ENCODE results near the gene FHOD1.

The FHOD1 gene

GRCh38 chr16:67248401-67249177 is 1.3 kb upstream of the FHOD1 start, which contains the start of gene SLC9A5:
TSS of gene SLC9A5 (plus strand) at chr16:67248979. CDS start at chr16:67249015, 36 bp downstream.
- Histone ChIP-seq H3K4ac (ENCODE audit: low read length) (no peak within 1 kb of the TSS), H4K91ac (ENCODE audit: low read depth, low read length, poor library complexity) (no peak within 1 kb of the TSS), H4K8ac (ENCODE audit: low read depth, low read length) (peak within 1 kb of the TSS; percentile 1), H3K4me2 (ENCODE audit: insufficient read depth, low read length, poor library complexity, severe bottlenecking) (peak within 1 kb of the TSS; percentile 99), H3K27ac (replicated peaks; ENCODE audit: low read length) (no peak within 1 kb of the TSS), H3K36me3 (replicated peaks in 1 of 2; ENCODE audit: control insufficient read depth in 2 of 2, insufficient read depth in 2 of 2, low read length in 2 of 2) (no peaks in the 10 kb centered on the region), H3K4me3 (ENCODE audit: low read length in 2 of 2) (peak within 1 kb of the TSS; percentile 80 to 86), H3K79me1 (ENCODE audit: low read depth, low read length) (no peaks in the 10 kb centered on the region), H2AK5ac (ENCODE audit: low read depth, low read length) (peak within 1 kb of the TSS; percentile 17), H3K23ac (ENCODE audit: low read depth, low read length, poor library complexity) (peak within 1 kb of the TSS; percentile 34), H3K9me3 (replicated peaks in 1 of 2; ENCODE audit: control insufficient read depth in 2 of 2, insufficient read depth in 1 of 2, low read depth in 1 of 2, low read length in 2 of 2) (no peaks in the 10 kb centered on the region), H3K9ac (ENCODE audit: low read depth, low read length, poor library complexity) (peak within 1 kb of the TSS; percentile 93), H3K27me3 (ENCODE audit: control insufficient read depth in 3 of 3, insufficient read depth in 3 of 3, low read depth in 1 of 3, low read length in 3 of 3) (peaks cover 0 to 30% (median 7%) of the 10 kb centered on the region in 3 experiments), H2AFZ (ENCODE audit: low read length) (peak within 1 kb of the TSS; percentile 96), H2BK15ac (ENCODE audit: low read length) (peak within 1 kb of the TSS; percentile 86), H2BK120ac (ENCODE audit: low read depth, low read length) (no peak within 1 kb of the TSS), H3K14ac (ENCODE audit: low read length) (peak within 1 kb of the TSS; percentile 73), H2BK12ac (ENCODE audit: low read length) (peak within 1 kb of the TSS; percentile 7), H3K4me1 (ENCODE audit: control insufficient read depth in 2 of 2, insufficient read depth in 1 of 2, low read depth in 1 of 2, low read length in 2 of 2) (peaks cover 27 to 29% of the 10 kb centered on the region in 2 donors), H2BK5ac (ENCODE audit: low read length) (peak within 1 kb of the TSS; percentile 62), H3K18ac (ENCODE audit: low read length) (peak within 1 kb of the TSS; percentile 88)
- DNase-seq (ENCODE audit: low spot score): no peak
- no CpG with 5 or more reads among the region's 75 CpGs for WGBS, 2 donors (ENCODE audit: extremely low coverage in 2 of 2, insufficient read length in 2 of 2, insufficient replicate concordance in 1 of 2)

DNA sequence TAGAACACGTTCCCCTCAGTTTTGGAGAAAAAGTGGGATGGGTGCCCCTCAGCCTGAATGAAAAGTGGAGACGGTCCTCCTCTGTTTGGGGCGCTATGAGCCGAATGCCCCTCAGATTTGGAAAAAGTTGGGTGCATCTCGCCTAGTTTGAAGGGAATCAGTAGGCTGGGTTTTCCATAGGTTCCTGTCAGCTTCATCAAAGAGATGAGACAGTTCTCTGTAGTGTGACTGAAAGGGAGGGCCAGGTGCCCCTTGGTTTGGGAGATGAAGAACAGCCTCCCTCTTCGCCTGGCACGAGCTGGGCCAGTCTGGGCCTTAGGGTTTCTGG is 756 bp upstream of the FHOD1 start:
- no peak overlapping the region for H4K8ac ChIP-seq (ENCODE audit: low read depth, low read length)
- H2BK15ac ChIP-seq (ENCODE audit: low read length): peak overlapping the region; percentile 86
- no peak overlapping the region for H3K14ac ChIP-seq (ENCODE audit: low read length)
- H2BK5ac ChIP-seq (ENCODE audit: low read length): no peak overlapping the region
- WGBS, 2 donors (ENCODE audit: extremely low coverage in 2 of 2, insufficient read length in 2 of 2, insufficient replicate concordance in 1 of 2): no CpG with 5 or more reads among the region's 7 CpGs
- H3K4me2 ChIP-seq (ENCODE audit: insufficient read depth, low read length, poor library complexity, severe bottlenecking): peak overlapping the region; percentile 99
- H3K27ac ChIP-seq (replicated peaks; ENCODE audit: low read length): no peak overlapping the region
- H3K23ac ChIP-seq (ENCODE audit: low read depth, low read length, poor library complexity): no peak overlapping the region
- peak overlapping the region; percentile 96 for H2AFZ ChIP-seq (ENCODE audit: low read length)
- no peaks in the 10 kb centered on the region for H3K36me3 ChIP-seq (replicated peaks in 1 of 2; ENCODE audit: control insufficient read depth in 2 of 2, insufficient read depth in 2 of 2, low read length in 2 of 2)
- peaks cover 0 to 30% (median 7%) of the 10 kb centered on the region in 3 experiments for H3K27me3 ChIP-seq (ENCODE audit: control insufficient read depth in 3 of 3, insufficient read depth in 3 of 3, low read depth in 1 of 3, low read length in 3 of 3)
- H3K9me3 ChIP-seq (replicated peaks in 1 of 2; ENCODE audit: control insufficient read depth in 2 of 2, insufficient read depth in 1 of 2, low read depth in 1 of 2, low read length in 2 of 2): no peaks in the 10 kb centered on the region
- peak overlapping the region; percentile 80 to 86 for H3K4me3 ChIP-seq (ENCODE audit: low read length in 2 of 2)
- peak overlapping the region; percentile 88 for H3K18ac ChIP-seq (ENCODE audit: low read length)
- peak overlapping the region; percentile 17 for H2AK5ac ChIP-seq (ENCODE audit: low read depth, low read length)
- H4K91ac ChIP-seq (ENCODE audit: low read depth, low read length, poor library complexity): no peak overlapping the region
- H3K4me1 ChIP-seq (ENCODE audit: control insufficient read depth in 2 of 2, insufficient read depth in 1 of 2, low read depth in 1 of 2, low read length in 2 of 2): peaks cover 27 to 29% of the 10 kb centered on the region in 2 donors
- H2BK120ac ChIP-seq (ENCODE audit: low read depth, low read length): no peak overlapping the region
- peak overlapping the region; percentile 93 for H3K9ac ChIP-seq (ENCODE audit: low read depth, low read length, poor library complexity)
- no peak overlapping the region for H3K4ac ChIP-seq (ENCODE audit: low read length)
- DNase-seq (ENCODE audit: low spot score): no peak
- no peaks in the 10 kb centered on the region for H3K79me1 ChIP-seq (ENCODE audit: low read depth, low read length)
- H2BK12ac ChIP-seq (ENCODE audit: low read length): peak overlapping the region; percentile 7

DNA sequence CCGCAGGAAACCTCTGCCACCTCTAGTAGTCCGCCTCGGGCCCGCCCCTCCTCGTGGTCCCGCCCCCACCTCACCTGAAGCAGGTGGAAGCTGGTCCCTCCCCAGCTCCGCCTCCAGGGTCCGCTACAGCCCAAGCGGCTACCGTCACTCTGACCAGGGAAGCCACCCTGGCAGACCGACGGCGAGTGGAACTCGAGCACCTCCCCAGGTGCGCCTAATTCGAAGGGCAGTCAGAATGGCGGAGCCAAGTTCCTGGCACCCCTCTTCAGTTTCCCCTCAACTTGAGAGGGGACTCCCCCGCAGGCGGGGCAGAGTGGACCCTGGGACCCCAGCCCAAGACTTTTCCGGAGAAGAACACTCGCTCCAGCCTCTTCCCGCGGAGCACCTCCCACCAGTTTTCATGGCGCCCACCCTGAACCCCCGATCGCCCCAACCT is 507 bp downstream of the FHOD1 start:
- peak overlapping the region; percentile 98 for H3K18ac ChIP-seq (ENCODE audit: low read length)
- peak overlapping the region; percentile 82 for H2BK15ac ChIP-seq (ENCODE audit: low read length)
- no peak overlapping the region for H2BK120ac ChIP-seq (ENCODE audit: low read depth, low read length)
- no peak overlapping the region for H3K4ac ChIP-seq (ENCODE audit: low read length)
- peak overlapping the region; percentile 79 for H2BK12ac ChIP-seq (ENCODE audit: low read length)
- H4K8ac ChIP-seq (ENCODE audit: low read depth, low read length): no peak overlapping the region
- no peak for DNase-seq (ENCODE audit: low spot score)
- peak overlapping the region; percentile 75 for H3K14ac ChIP-seq (ENCODE audit: low read length)
- H3K27ac ChIP-seq (replicated peaks; ENCODE audit: low read length): peak overlapping the region; percentile 74
- H2BK5ac ChIP-seq (ENCODE audit: low read length): peak overlapping the region; percentile 57
- H3K27me3 ChIP-seq (ENCODE audit: control insufficient read depth in 3 of 3, insufficient read depth in 3 of 3, low read depth in 1 of 3, low read length in 3 of 3): peaks cover 0 to 30% (median 7%) of the 10 kb centered on the region in 3 experiments
- H3K4me1 ChIP-seq (ENCODE audit: control insufficient read depth in 2 of 2, insufficient read depth in 1 of 2, low read depth in 1 of 2, low read length in 2 of 2): peaks cover 27 to 29% of the 10 kb centered on the region in 2 donors
- WGBS, 2 donors (ENCODE audit: extremely low coverage in 2 of 2, insufficient read length in 2 of 2, insufficient replicate concordance in 1 of 2): no CpG with 5 or more reads among the region's 26 CpGs
- no peaks in the 10 kb centered on the region for H3K9me3 ChIP-seq (replicated peaks in 1 of 2; ENCODE audit: control insufficient read depth in 2 of 2, insufficient read depth in 1 of 2, low read depth in 1 of 2, low read length in 2 of 2)
- peak overlapping the region; percentile 96 for H2AFZ ChIP-seq (ENCODE audit: low read length)
- no peaks in the 10 kb centered on the region for H3K36me3 ChIP-seq (replicated peaks in 1 of 2; ENCODE audit: control insufficient read depth in 2 of 2, insufficient read depth in 2 of 2, low read length in 2 of 2)
- H3K79me1 ChIP-seq (ENCODE audit: low read depth, low read length): no peaks in the 10 kb centered on the region
- H3K23ac ChIP-seq (ENCODE audit: low read depth, low read length, poor library complexity): peak overlapping the region; percentile 99
- H4K91ac ChIP-seq (ENCODE audit: low read depth, low read length, poor library complexity): no peak overlapping the region
- peak overlapping the region; percentile 86 to 93 for H3K4me3 ChIP-seq (ENCODE audit: low read length in 2 of 2)
- peak overlapping the region; percentile 77 for H2AK5ac ChIP-seq (ENCODE audit: low read depth, low read length)
- H3K9ac ChIP-seq (ENCODE audit: low read depth, low read length, poor library complexity): peak overlapping the region; percentile 88
- H3K4me2 ChIP-seq (ENCODE audit: insufficient read depth, low read length, poor library complexity, severe bottlenecking): peak overlapping the region; percentile 98

DNA sequence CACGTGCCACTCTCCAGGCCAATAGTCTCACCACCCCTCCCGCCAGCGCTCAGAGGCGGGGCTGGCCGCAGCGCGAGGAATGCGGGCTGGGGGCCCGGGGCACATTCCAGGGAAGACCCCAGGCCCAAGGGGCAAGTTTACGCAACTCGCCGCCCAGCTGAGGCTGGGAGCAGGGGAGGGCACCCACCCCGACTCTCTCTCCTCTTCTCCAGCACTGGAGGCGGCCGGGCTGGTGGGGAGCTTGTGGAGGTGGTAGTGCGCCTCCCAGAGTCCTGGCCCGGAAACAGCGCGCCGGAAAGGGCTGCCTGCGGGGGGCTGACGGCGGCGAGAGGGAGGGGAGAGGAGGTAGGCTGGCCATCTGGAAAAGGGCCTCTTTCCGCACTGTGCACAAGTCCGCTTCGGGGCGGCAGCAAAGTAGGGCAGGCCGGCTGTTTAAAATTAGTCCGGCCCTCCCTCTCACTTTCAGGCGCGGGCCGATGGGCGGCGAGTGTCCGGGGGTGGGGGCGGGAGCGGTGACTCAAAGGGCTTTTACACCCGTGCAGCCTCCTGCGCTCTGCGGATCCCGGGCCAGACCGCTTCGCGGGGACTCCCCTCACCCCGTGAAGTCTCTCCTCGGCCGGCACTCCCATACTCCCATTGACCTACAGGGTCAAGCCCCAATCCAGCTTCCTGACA is 1.1 kb downstream of the FHOD1 start:
- H2BK15ac ChIP-seq (ENCODE audit: low read length): peak overlapping the region; percentile 82
- H3K23ac ChIP-seq (ENCODE audit: low read depth, low read length, poor library complexity): peak overlapping the region; percentile 99
- H3K27ac ChIP-seq (replicated peaks; ENCODE audit: low read length): peak overlapping the region; percentile 74
- H3K27me3 ChIP-seq (ENCODE audit: control insufficient read depth in 3 of 3, insufficient read depth in 3 of 3, low read depth in 1 of 3, low read length in 3 of 3): peaks cover 0 to 30% (median 7%) of the 10 kb centered on the region in 3 experiments
- peak overlapping the region; percentile 98 for H3K4me2 ChIP-seq (ENCODE audit: insufficient read depth, low read length, poor library complexity, severe bottlenecking)
- no peak overlapping the region for H4K91ac ChIP-seq (ENCODE audit: low read depth, low read length, poor library complexity)
- H3K79me1 ChIP-seq (ENCODE audit: low read depth, low read length): no peaks in the 10 kb centered on the region
- no peak overlapping the region for H2BK120ac ChIP-seq (ENCODE audit: low read depth, low read length)
- peak overlapping the region; percentile 86 to 93 for H3K4me3 ChIP-seq (ENCODE audit: low read length in 2 of 2)
- H3K9me3 ChIP-seq (replicated peaks in 1 of 2; ENCODE audit: control insufficient read depth in 2 of 2, insufficient read depth in 1 of 2, low read depth in 1 of 2, low read length in 2 of 2): no peaks in the 10 kb centered on the region
- peak overlapping the region; percentile 98 for H3K18ac ChIP-seq (ENCODE audit: low read length)
- peak; percentile 78 for DNase-seq (ENCODE audit: low spot score)
- peak overlapping the region; percentile 6 for H4K8ac ChIP-seq (ENCODE audit: low read depth, low read length)
- H3K4ac ChIP-seq (ENCODE audit: low read length): no peak overlapping the region
- peak overlapping the region; percentile 77 for H2AK5ac ChIP-seq (ENCODE audit: low read depth, low read length)
- H3K4me1 ChIP-seq (ENCODE audit: control insufficient read depth in 2 of 2, insufficient read depth in 1 of 2, low read depth in 1 of 2, low read length in 2 of 2): peaks cover 30 to 31% of the 10 kb centered on the region in 2 donors
- H3K36me3 ChIP-seq (replicated peaks in 1 of 2; ENCODE audit: control insufficient read depth in 2 of 2, insufficient read depth in 2 of 2, low read length in 2 of 2): no peaks in the 10 kb centered on the region
- peak overlapping the region; percentile 57 for H2BK5ac ChIP-seq (ENCODE audit: low read length)
- WGBS, 2 donors (ENCODE audit: extremely low coverage in 2 of 2, insufficient read length in 2 of 2, insufficient replicate concordance in 1 of 2): no CpG with 5 or more reads among the region's 48 CpGs
- peak overlapping the region; percentile 82 for H3K9ac ChIP-seq (ENCODE audit: low read depth, low read length, poor library complexity)
- H2BK12ac ChIP-seq (ENCODE audit: low read length): no peak overlapping the region
- H3K14ac ChIP-seq (ENCODE audit: low read length): no peak overlapping the region
- peak overlapping the region; percentile 96 for H2AFZ ChIP-seq (ENCODE audit: low read length)

Measured in neuronal stem cell (in vitro differentiated cells).